NB4 (cell line): Measurements from ENCODE around the gene CLEC3B.
"Not testable (repeated sequence)": the region's sequence is repeated elsewhere in the genome, so short reads cannot be mapped to it uniquely, and the experiment has no call there.

ENCODE experiments used
- DNase-seq: peaks from one replicate; pipeline ENCODE4 v3.0.0; 2010; ENCODE audit warnings: low read depth
- H3K4me3 ChIP-seq: one replicate; pipeline ENCODE4 v1.5.1; 2011; ENCODE audit warnings: mild to moderate bottlenecking, low read depth, low read length, moderate library complexity
- MYC ChIP-seq: IDR thresholded peaks from 2 replicates; pipeline ENCODE4 v1.6.1; 2011; ENCODE audit warnings: low read depth, low read length
- POLR2A ChIP-seq: IDR thresholded peaks from 2 replicates; pipeline ENCODE4 v1.6.1; 2011; ENCODE audit warnings: mild to moderate bottlenecking; ENCODE audit not compliant: insufficient read length; ENCODE audit errors: extremely low read depth
- TF ChIP-seq, protein P1 (sequence below): IDR thresholded peaks from 2 replicates; pipeline ENCODE4 v1.6.1; 2011; ENCODE audit warnings: low read depth, low read length
- TF ChIP-seq, protein P2 (sequence below): IDR thresholded peaks from one replicate; pipeline ENCODE4 v1.5.1; 2012; ENCODE audit warnings: low read depth, low read length

CLEC3B gene

DNA sequence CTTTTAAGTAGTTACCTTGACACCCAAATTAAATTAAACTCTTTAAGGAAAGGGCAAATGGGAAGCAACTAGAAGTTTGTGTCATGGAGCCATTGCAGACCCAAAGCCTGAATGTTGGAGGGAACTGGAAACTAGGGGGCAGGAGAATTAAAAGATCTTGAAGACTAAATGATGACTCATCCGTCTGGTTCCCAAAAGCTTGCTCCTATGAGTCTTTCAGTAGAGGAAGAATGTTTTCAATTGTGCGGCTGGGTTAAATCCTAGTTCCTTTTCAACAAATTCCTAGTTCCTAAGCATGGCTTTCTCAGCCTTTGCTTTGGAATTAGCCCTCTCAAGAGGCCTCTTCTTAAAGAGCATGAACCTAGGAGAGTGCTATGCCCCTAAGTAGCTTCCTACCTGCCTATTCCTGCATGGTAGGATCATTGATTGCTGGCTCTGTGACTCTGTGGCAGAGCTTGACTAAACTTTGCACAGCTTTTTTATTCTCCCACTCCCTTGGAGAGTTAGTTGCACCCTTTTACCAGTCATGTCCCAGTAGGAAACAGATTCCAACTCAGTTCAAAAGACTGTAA lies 17.7 kb downstream of the CLEC3B start:
- DNase-seq, result peak; percentile 78
- TF ChIP-seq MYC (no peak), POLR2A (no peak)
- TF ChIP-seq, protein P1, sequence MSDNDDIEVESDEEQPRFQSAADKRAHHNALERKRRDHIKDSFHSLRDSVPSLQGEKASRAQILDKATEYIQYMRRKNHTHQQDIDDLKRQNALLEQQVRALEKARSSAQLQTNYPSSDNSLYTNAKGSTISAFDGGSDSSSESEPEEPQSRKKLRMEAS, result no peak
- TF ChIP-seq, protein P2, sequence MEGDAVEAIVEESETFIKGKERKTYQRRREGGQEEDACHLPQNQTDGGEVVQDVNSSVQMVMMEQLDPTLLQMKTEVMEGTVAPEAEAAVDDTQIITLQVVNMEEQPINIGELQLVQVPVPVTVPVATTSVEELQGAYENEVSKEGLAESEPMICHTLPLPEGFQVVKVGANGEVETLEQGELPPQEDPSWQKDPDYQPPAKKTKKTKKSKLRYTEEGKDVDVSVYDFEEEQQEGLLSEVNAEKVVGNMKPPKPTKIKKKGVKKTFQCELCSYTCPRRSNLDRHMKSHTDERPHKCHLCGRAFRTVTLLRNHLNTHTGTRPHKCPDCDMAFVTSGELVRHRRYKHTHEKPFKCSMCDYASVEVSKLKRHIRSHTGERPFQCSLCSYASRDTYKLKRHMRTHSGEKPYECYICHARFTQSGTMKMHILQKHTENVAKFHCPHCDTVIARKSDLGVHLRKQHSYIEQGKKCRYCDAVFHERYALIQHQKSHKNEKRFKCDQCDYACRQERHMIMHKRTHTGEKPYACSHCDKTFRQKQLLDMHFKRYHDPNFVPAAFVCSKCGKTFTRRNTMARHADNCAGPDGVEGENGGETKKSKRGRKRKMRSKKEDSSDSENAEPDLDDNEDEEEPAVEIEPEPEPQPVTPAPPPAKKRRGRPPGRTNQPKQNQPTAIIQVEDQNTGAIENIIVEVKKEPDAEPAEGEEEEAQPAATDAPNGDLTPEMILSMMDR, result no peak

DNA sequence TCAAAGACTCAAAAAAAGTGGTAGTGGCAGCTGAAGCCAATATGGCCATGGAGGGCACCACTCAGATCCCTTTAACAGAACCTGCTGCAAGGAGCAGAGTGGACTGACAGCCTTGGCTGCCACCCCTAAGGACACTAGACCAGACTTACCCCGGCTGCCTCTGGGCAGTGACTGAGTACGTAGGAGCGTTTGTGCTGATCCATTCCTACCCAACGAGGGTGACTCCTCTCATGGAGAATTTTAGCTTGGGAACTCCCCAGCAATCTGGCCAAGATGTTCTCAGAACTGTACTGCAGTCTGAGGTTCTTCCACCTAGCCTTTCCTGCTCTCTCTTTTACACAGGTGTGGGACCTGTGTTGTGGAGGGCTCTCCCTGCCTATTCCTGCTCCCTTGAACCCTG lies 22.1 kb downstream of the CLEC3B start:
- no peak for DNase-seq

More for the DNA sequence above, 17.7 kb downstream of the CLEC3B start:
- no peak overlapping the region for H3K4me3 ChIP-seq

DNA sequence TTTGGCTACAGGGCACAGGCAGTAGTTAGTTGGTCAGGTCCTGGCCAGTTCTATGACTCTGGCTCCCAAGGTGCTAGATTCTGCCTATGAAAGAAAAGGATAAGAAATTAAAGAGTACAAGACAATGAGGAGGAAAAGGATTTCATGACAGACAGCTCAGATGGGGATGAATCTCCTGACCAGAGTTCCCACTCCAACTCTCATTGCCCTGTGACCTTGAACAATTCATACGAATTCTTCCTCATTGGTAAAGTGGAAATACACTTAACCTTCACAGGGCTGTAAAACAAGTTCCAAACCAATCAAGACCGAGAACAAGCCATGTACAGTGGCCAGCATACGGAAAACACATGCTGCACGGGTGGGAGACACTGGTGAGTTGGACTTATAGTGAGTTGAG lies 23.7 kb downstream of the CLEC3B start:
- TF ChIP-seq POLR2A, result no peak
- TF ChIP-seq, protein P1, result no peak
- no peak for TF ChIP-seq MYC
- TF ChIP-seq, protein P2, result no peak
- no peak for DNase-seq
- H3K4me3 ChIP-seq, result no peak overlapping the region

More for the DNA sequence above, 22.1 kb downstream of the CLEC3B start:
- H3K4me3 ChIP-seq, result no peak overlapping the region
- TF ChIP-seq, protein P2, result no peak
- TF ChIP-seq MYC (no peak), POLR2A (no peak)
- TF ChIP-seq, protein P1, result no peak

DNA sequence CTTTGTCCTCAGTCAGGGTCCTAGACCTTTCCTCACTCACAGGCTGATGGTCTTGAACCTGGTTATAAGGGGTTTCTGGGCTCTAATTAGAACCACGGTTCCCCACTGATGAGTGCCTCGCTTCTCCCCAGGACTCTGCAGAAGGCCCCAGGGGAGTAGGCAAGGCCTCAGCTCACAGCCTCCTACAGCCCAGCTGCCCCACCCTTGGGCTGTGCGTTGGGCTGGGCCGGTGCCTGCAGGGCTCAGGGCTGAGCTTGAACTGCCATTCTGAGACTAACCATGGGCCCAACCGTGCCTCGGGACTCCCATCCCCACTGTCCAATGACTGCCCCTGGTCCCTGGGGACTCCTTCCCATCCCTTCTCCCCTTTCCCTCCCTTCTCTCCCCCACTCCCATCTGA lies 25.6 kb downstream of the CLEC3B start:
- H3K4me3 ChIP-seq, result no peak overlapping the region
- peak; percentile 29 for DNase-seq
- TF ChIP-seq MYC (no peak), POLR2A (no peak)
- TF ChIP-seq, protein P1, result no peak
- TF ChIP-seq, protein P2, result no peak

DNA sequence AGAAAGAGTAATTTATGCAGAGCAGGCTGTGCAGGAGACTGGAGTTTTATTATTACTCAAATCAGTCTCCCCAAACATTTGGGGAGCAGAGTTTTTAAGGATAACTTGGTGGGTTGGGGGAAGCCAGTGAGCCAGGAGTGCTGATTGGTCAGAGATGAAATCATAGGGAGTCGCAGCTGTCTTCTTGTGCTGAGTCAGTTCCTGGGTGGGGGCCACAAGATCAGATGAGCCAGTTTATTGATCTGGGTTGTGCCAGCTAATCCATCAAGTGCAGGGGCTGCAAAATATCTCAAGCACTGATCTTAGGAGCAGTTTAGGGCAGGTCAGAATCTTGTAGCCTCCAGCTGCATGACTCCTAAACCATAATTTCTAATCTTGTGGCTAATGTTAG lies 27.7 kb downstream of the CLEC3B start:
- H3K4me3 ChIP-seq, DNase-seq: not testable (repeated sequence)

DNA sequence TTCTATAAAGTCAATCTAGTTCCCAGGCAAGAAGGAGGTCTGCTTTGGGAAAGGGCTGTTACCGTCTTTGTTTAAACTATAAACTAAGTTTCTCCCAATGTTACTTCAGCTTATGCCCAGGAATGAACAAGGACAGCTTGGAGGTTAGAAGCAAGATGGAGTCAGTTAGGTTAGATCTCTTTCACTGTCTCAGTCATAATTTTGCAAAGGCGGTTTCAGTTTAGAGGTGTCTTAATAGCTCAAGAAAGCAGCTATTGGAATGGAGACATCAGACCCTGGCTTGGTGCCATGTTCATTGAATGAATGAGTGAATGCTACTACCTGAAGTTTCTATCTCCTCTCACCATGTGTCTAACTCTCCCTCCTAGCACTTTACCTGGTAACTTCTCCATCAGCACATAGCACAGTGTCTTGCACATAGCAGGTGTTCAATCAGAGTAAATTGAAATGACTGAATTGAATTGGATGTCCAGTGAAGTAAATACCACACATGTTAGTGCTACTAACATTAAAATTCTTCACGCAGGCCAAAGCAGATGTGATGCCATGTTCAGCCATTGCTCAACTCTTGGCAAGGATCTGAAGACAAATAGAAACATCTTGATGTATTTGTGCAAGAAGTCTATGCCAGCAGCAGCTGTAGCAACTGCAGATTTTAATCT lies 28.2 kb downstream of the CLEC3B start:
- TF ChIP-seq POLR2A (no peak), MYC (no peak)
- TF ChIP-seq, protein P2, result no peak
- TF ChIP-seq, protein P1, result no peak
- DNase-seq, result peak; percentile 23
- H3K4me3 ChIP-seq, result no peak overlapping the region
